Measurements from ENCODE around the gene RGS12.

The RGS12 gene

DNA sequence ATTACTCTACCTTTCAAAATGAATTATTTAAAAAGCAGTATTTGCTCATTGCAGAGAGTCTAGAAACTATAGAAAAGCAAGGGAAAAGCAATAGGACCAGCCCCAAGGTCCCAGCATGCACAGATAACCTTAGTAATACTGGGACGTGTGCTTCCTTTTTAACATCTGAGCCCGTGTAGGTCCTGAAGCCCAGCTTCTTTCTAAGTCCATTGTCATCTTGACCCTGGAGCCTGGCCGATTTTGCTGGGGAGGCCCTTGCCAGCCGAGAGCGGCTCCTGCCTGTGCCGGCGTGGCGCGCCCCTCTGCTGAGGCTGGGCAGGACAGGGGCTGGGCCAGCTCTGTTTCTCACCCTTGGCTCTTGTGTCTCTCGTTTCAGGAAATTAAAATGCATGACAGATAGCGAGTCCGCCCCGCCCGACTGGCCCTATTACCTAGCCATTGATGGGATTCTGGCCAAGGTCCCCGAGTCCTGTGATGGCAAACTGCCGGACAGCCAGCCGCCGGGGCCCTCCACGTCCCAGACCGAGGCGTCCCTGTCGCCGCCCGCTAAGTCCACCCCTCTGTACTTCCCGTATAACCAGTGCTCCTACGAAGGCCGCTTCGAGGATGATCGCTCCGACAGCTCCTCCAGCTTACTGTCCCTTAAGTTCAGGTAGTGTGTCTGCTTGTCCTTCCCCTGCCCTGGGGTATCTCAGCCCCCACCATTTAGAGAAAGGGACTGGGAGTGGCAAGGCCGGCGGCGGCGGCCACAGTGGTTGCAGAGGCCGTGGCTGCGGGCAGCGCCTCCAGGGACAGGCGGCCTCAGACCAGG is 39.8 kb upstream of the RGS12 start:
- no peak for DNase-seq (ENCODE audit: low spot score)
- FAIRE-seq: no peak

DNA sequence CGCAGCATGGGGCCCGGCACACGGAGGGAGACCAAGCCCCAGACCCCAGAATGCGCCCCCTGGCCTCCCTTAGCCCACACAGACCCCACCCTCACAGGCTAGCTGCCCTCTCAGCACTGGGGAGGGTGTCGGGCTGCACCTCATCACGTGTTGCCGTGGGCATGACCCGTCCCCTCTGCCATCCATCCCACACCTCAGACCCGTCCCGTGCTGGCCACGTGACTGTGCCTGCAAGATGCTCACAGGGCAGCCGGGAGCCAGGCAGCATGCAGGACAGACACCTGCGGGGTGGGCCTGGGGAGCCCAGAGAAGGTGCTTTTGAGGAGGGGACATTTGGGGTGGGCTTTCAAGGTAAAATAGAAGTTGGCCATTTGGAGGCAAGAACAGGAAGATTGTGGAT is 39.0 kb upstream of the RGS12 start:
- DNase-seq (ENCODE audit: low spot score) (no peak), FAIRE-seq (no peak)

GRCh38 chr4:3254302-3255131 is 38.3 kb upstream of the RGS12 start:
- FAIRE-seq: no peak
- no peak for DNase-seq (ENCODE audit: low spot score)

GRCh38 chr4:3255611-3256186 is 37.1 kb upstream of the RGS12 start:
- FAIRE-seq (no peak), DNase-seq (ENCODE audit: low spot score) (no peak)

- FAIRE-seq (no peak), DNase-seq (ENCODE audit: low spot score) (no peak)
Measured at GRCh38 chr4:3256230-3257102, 36.4 kb upstream of the RGS12 start.

DNA sequence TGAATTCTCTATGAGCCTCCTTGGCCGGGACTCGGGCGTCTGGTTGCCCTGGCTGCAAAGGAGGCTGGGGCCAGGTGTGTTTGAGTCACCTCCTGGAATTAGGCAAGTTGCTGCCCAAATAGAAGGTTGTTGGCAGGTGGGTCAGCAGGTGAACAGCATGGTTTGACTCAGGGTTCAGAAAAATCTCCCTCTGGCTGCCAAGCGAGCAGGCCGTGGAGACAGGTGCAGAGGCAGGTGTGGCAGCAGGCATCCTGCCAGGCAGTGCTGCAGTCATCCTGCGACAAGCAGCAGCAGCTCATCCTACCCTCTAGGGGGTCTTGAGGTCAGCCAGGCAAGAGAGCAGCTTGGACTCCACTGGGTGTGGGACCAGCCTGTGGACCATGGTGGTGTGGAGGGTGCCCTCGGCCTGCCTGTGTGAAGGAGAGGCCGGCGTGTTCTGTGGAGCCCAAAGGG is 35.7 kb upstream of the RGS12 start:
- FAIRE-seq (no peak), DNase-seq (ENCODE audit: low spot score) (no peak)

GRCh38 chr4:3257556-3258482 is 35.0 kb upstream of the RGS12 start:
- DNase-seq (ENCODE audit: low spot score) (no peak), FAIRE-seq (no peak)

GRCh38 chr4:3261411-3262207 is 31.2 kb upstream of the RGS12 start:
- DNase-seq (ENCODE audit: low spot score): no peak
- no peak for FAIRE-seq

DNA sequence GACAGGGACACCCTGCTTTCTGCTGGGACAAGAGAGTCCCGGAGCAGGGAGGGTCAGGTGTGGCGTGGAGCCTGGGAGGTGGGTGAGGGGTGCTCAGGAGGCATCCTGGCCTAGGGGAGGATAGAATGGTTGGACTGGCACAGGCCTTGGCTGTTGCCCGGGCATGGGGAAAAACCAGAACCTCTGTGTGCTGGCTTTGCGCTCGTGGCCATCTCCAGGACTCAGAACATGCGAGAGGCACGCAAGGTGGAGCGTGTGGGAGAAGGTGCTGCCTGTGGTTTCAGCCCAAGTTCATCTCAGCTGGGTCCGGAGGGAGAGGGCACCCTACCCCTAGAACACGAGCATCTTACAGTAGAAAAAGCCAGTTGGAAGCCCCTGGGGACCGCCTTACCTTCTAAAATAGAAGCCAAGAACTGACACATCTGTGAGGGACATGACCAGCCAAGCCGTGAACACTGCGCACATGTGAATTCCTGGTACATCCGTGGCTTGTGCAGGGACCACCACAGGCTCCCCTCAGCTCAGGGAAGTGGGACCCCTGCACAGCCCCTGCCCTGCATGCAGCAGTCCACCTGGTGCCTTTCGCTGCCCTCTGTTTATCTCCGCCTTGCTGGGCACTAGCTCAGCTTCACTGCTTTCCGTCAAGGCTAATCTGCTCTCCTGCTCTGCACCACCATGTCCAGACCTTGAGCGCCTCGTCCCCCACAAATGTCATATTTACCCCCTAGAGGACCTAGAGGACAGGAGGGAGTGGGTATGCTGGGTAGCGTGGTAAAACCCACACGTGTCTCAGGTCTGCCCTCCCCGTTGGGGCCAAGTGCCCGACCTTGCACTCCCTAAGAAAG is 30.4 kb upstream of the RGS12 start:
- DNase-seq (ENCODE audit: low spot score) (no peak), FAIRE-seq (no peak)

GRCh38 chr4:3263053-3263875 is 29.6 kb upstream of the RGS12 start:
- DNase-seq (ENCODE audit: low spot score): no peak
- no peak for FAIRE-seq

- DNase-seq (ENCODE audit: low spot score): no peak
- FAIRE-seq: no peak
Measured at GRCh38 chr4:3263876-3264193, 29.0 kb upstream of the RGS12 start.

- no peak for FAIRE-seq
Measured at GRCh38 chr4:3266076-3266475, 26.7 kb upstream of the RGS12 start.

GRCh38 chr4:3267576-3268394 is 25.0 kb upstream of the RGS12 start:
- FAIRE-seq: no peak
- no peak for DNase-seq (ENCODE audit: low spot score)

More at GRCh38 chr4:3266076-3266475, 26.7 kb upstream of the RGS12 start:
- DNase-seq (ENCODE audit: low spot score): no peak

DNA sequence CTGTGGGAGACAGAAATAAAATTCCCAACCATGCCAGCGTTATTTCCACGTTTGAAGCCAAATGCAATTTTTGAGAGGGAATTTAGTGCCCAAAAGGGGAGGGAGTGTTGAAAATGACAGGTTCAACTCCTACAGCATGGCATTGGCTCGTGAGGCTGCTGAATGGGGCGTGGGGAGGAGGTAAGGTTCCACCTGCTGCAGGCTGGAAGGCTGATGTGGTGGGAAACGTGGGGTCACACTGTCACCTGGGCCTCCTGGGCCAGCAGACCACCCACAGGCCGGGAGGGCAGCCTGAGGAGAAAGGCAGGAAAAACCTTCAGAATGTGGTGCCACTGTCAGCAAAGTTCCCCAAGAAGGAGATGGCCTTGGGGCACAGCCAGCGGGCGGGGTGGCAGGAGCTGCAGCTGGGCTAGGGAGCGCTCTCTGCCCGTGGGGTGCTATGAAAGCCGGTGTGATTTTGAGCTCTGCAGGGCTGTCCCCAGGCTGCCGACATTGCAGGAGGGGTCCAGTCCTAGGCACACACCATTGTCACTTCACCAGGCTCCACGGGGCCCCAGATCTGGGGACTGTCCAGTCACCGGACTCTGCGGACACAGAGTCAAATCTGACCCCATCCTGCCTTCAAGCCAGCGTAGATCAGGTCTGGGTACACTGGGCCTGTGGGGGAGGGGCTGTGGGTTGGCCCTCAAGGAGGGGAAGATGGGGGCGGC is 24.3 kb upstream of the RGS12 start:
- DNase-seq (ENCODE audit: low spot score) (no peak), FAIRE-seq (no peak)

- no peak for FAIRE-seq
Measured at GRCh38 chr4:3269105-3269927, 23.5 kb upstream of the RGS12 start.

More at GRCh38 chr4:3269105-3269927, 23.5 kb upstream of the RGS12 start:
- DNase-seq (ENCODE audit: low spot score): no peak

All from urothelium cell line (cell line).